D721Med (cell line): Measurements from ENCODE around the gene STK16.
A peak's percentile ranks its signal among the peaks of the same experiment; 100 is the strongest.

ENCODE experiments used
- DNase-seq: peaks from one replicate; pipeline ENCODE4 v3.0.0; 2011; ENCODE audit warnings: low spot score; ENCODE audit not compliant: insufficient read length
- FAIRE-seq: peaks from 2 replicates; lab custom pipeline; 2011; peaks lifted over from hg19 to GRCh38; lab: Jason Lieb, UNC
- CTCF ChIP-seq: IDR thresholded peaks from 2 replicates; pipeline ENCODE4 v1.5.1; 2012; ENCODE audit warnings: mild to moderate bottlenecking, control low read depth; ENCODE audit not compliant: insufficient read depth; ENCODE audit errors: missing control alignments

The STK16 gene

GRCh38 chr2:219221957-219222518 is 23.2 kb upstream of the STK16 start:
- no peak for TF ChIP-seq CTCF
- no peak for FAIRE-seq
- DNase-seq, result no peak

- no peak for TF ChIP-seq CTCF
- DNase-seq, result no peak
- no peak for FAIRE-seq
Measured at GRCh38 chr2:219223831-219224610, 21.3 kb upstream of the STK16 start.

GRCh38 chr2:219225350-219225749 is 19.9 kb upstream of the STK16 start:
- FAIRE-seq (no peak), DNase-seq (no peak)
- TF ChIP-seq CTCF, result no peak

GRCh38 chr2:219228041-219228910 is 17.0 kb upstream of the STK16 start:
- no peak for TF ChIP-seq CTCF
- FAIRE-seq (no peak), DNase-seq (no peak)

GRCh38 chr2:219228911-219229304 is 16.4 kb upstream of the STK16 start:
- TF ChIP-seq CTCF, result no peak
- no peak for DNase-seq
- FAIRE-seq, result no peak

- FAIRE-seq (no peak), DNase-seq (peak; percentile 100)
- no peak for TF ChIP-seq CTCF
Measured at GRCh38 chr2:219229305-219230058, 15.8 kb upstream of the STK16 start, which contains the start of the genes ANKZF1 and ATG9A. Gene ANKZF1, plus strand, starts transcription at chr2:219229806. Its CDS starts 452 bp downstream, at chr2:219230258. Gene ATG9A, minus strand, starts transcription at chr2:219229636. Its CDS starts 1,612 bp downstream, at chr2:219228024.
